Keratinocyte (primary cell): ENCODE measurements around the gene NOS1AP. TPM values are rescaled to one million over a fixed set of nuclear protein-coding genes. Genes with fewer than 3 reads are reported as not detected.

ENCODE experiments used
- DNase-seq: peaks from one replicate; pipeline ENCODE4 v3.0.0-alpha.2; 2011; ENCODE audit warnings: low read depth, missing footprints, low spot score
- FAIRE-seq: peaks from 2 replicates; lab custom pipeline; 2011; peaks lifted over from hg19 to GRCh38; lab: Jason Lieb, UNC
- H2AFZ ChIP-seq: 2 replicates; pipeline ENCODE4 v1.6.0; 2012; ENCODE audit warnings: low read length, control low read depth, inconsistent platforms; ENCODE audit not compliant: control insufficient read depth
- H3K27ac ChIP-seq: 2 replicates; pipeline ENCODE4 v1.5.1; 2011; ENCODE audit warnings: low read length; ENCODE audit not compliant: control insufficient read depth, insufficient read depth
- H3K27me3 ChIP-seq: 3 replicates; pipeline ENCODE4 v1.6.0; 2011; ENCODE audit warnings: low read length; ENCODE audit not compliant: control insufficient read depth, insufficient read depth; ENCODE audit errors: extremely low read depth
- H3K36me3 ChIP-seq, 2 experiments: 2 replicates in 1 of 2; 3 replicates in 1 of 2; pipeline ENCODE4 v1.5.1; 2011; ENCODE audit warnings: low read length in 2 of 2, mild to moderate bottlenecking in 1 of 2; ENCODE audit not compliant: control insufficient read depth in 2 of 2, insufficient read depth in 2 of 2; ENCODE audit errors: extremely low read depth in 1 of 2
- H3K4me1 ChIP-seq: 3 replicates; pipeline ENCODE4 v1.5.1; 2011; ENCODE audit warnings: low read length; ENCODE audit not compliant: control insufficient read depth, insufficient read depth; ENCODE audit errors: extremely low read depth
- H3K4me2 ChIP-seq: 3 replicates; pipeline ENCODE4 v1.6.0; 2011; ENCODE audit warnings: low read depth, low read length; ENCODE audit not compliant: control insufficient read depth, insufficient read depth; ENCODE audit errors: extremely low read depth
- H3K4me3 ChIP-seq, 3 experiments: fragments of 200-600 bp in 1 of 3; sonication (generic) in 1 of 3; 2 replicates in 2 of 3; 3 replicates in 1 of 3; pipeline ENCODE4 v1.5.1; 2011 to 2016; ENCODE audit warnings: low read length in 3 of 3, mild to moderate bottlenecking in 3 of 3, control low read depth in 2 of 3, inconsistent platforms in 1 of 3, low read depth in 1 of 3, mixed read lengths in 1 of 3, mixed run types in 1 of 3, moderate library complexity in 1 of 3; ENCODE audit not compliant: control insufficient read depth in 2 of 3, insufficient read depth in 2 of 3; ENCODE audit errors: extremely low read depth in 1 of 3
- H3K79me2 ChIP-seq: 2 replicates; pipeline ENCODE4 v1.6.0; 2012; ENCODE audit warnings: low read length; ENCODE audit not compliant: control insufficient read depth, insufficient read depth
- H3K9ac ChIP-seq: 3 replicates; pipeline ENCODE4 v1.6.0; 2011; ENCODE audit warnings: low read length; ENCODE audit not compliant: control insufficient read depth, insufficient read depth; ENCODE audit errors: extremely low read depth
- H3K9me1 ChIP-seq: 3 replicates; pipeline ENCODE4 v1.6.0; 2011; ENCODE audit warnings: low read length; ENCODE audit not compliant: control insufficient read depth, insufficient read depth; ENCODE audit errors: extremely low read depth
- H3K9me3 ChIP-seq: 2 replicates; pipeline ENCODE4 v1.5.1; 2012; ENCODE audit warnings: low read depth, low read length; ENCODE audit not compliant: control insufficient read depth
- H4K20me1 ChIP-seq: 3 replicates; pipeline ENCODE4 v1.6.0; 2011; ENCODE audit warnings: low read length; ENCODE audit not compliant: control insufficient read depth, insufficient read depth; ENCODE audit errors: extremely low read depth
- EZH2 ChIP-seq: IDR thresholded peaks from one replicate; pipeline ENCODE4 v1.6.1; 2012; ENCODE audit warnings: inconsistent platforms, mild to moderate bottlenecking, low read length, moderate library complexity
- dilution Hi-C: fragments of 300-500 bp; cut with MboI; formaldehyde crosslinking; loops from one replicate; pipeline ENCODE4 v1.7.0; 2020; ENCODE audit warnings: low sequenced_read_pairs; ENCODE audit not compliant: extremely low pct_ligation_motif_present
- polyA plus RNA-seq, 5 experiments: library from polyadenylated mRNA; depleted of rRNA in 3 of 5; stranded (reverse) in 3 of 5; stranded (forward) in 1 of 5; unstranded in 1 of 5; fragments of >200 nt; gene quantifications; 1 replicate in 1 of 5; 2 replicates in 3 of 5; 3 replicates in 1 of 5; pipeline versions ENCODE4 v1.2.1 to v1.2.3, GENCODE V29; 2011 to 2012; ENCODE audit warnings: missing spikeins in 2 of 5, low read depth in 1 of 5, low replicate concordance in 1 of 5
- TF ChIP-seq, protein P1 (sequence below), 3 experiments: IDR thresholded peaks in 1 of 3; conservative IDR thresholded peaks in 1 of 3; optimal IDR thresholded peaks in 1 of 3; 2 replicates in 2 of 3; 3 replicates in 1 of 3; pipeline versions ENCODE3 to v1.5.1; 2011; ENCODE audit warnings: low read length in 3 of 3, mild to moderate bottlenecking in 3 of 3, moderate library complexity in 2 of 3, control low read depth in 1 of 3, inconsistent platforms in 1 of 3; ENCODE audit not compliant: insufficient read depth in 2 of 3; ENCODE audit errors: extremely low read depth in 1 of 3

NOS1AP gene
- polyA plus RNA-seq, 1 donor (not counting 4 experiments of a cell fraction or from before 2014, with no cell fraction given) = not detected

DNA sequence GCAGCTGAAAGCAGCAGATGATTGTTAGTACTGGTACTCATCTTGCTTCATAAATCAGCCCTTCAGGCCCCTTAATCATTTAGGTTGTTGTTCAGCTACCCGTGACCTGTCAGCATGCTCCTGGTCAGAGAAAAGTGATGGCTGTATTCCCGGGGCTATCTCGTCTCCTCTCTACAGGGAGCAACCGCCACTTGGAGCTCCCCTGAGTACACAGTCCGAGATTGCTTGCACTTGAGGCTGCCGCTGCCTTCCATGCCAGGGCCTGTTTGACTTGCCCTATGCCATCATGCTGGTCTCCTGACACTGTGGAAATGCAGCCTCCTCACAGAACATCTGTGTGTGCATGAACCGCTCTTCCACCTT, 209.6 kb downstream of the NOS1AP start:
- no peaks in the 10 kb centered on the region for H3K9me1 ChIP-seq
- no peaks in the 10 kb centered on the region for H3K9me3 ChIP-seq
- dilution Hi-C loops = no loop called here
- H3K79me2 ChIP-seq = no peaks in the 10 kb centered on the region
- H3K27me3 ChIP-seq = no peaks in the 10 kb centered on the region
- no peak for DNase-seq
- no peak for TF ChIP-seq EZH2
- no peak overlapping the region for H3K27ac ChIP-seq
- no peak overlapping the region for H3K4me2 ChIP-seq
- no peaks in the 10 kb centered on the region for H3K4me1 ChIP-seq
- no peaks in the 10 kb centered on the region for H4K20me1 ChIP-seq
- H3K36me3 ChIP-seq = no peaks in the 10 kb centered on the region
- H3K4me3 ChIP-seq = no peak overlapping the region
- no peak for FAIRE-seq
- no peak overlapping the region for H2AFZ ChIP-seq
- no peak overlapping the region for H3K9ac ChIP-seq

DNA sequence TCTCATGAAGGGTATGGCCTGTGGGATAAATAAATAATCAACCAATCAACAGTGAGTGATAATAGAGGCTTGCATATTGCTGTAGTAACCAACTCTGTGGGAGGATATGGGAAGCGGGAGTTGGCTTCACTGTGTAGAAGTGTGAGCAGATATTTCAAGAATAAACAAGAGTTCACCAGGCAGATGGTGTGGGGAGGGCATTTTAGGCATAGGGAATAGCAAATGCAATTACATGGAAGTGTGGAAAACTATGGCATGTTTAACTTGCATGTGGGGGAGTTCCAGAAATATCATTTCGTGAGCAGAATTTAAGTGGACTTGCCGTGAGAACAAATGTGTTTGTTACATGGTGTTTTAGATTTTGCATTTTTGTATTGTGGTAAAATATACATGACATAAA, 211.9 kb downstream of the NOS1AP start:
- Histone ChIP-seq H3K27me3 (no peaks in the 10 kb centered on the region), H4K20me1 (no peaks in the 10 kb centered on the region), H2AFZ (no peak overlapping the region), H3K9me1 (no peaks in the 10 kb centered on the region), H3K36me3 (no peaks in the 10 kb centered on the region), H3K9ac (no peak overlapping the region), H3K9me3 (no peaks in the 10 kb centered on the region), H3K4me1 (peaks cover 9% of the 10 kb centered on the region), H3K27ac (no peak overlapping the region), H3K4me2 (no peak overlapping the region), H3K79me2 (no peaks in the 10 kb centered on the region), H3K4me3 (no peak overlapping the region)
- no peak for TF ChIP-seq EZH2
- FAIRE-seq (no peak), DNase-seq (no peak)
- dilution Hi-C loops = no loop called here

DNA sequence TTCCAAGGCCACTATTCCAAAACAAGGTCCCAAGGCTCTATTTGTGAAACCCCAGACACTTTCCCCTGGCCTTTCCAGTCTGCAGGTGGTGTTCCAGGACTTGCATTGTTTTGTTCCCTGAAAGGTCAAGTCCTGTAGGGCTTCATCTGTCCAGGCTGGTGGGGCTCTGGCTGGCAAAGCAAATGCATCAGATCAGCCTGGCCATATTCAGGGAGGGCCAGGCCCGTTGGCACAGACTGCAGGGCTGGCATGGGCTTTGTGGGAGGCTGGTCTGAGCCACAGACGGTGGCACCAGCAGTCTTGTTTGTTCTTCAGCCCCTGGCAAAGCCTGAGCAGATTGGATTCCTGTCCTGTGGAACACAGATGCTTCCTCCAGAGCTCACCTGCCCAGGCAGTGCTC, 214.2 kb downstream of the NOS1AP start:
- H3K79me2 ChIP-seq = no peaks in the 10 kb centered on the region
- H3K9me1 ChIP-seq = no peaks in the 10 kb centered on the region
- TF ChIP-seq, protein P1, sequence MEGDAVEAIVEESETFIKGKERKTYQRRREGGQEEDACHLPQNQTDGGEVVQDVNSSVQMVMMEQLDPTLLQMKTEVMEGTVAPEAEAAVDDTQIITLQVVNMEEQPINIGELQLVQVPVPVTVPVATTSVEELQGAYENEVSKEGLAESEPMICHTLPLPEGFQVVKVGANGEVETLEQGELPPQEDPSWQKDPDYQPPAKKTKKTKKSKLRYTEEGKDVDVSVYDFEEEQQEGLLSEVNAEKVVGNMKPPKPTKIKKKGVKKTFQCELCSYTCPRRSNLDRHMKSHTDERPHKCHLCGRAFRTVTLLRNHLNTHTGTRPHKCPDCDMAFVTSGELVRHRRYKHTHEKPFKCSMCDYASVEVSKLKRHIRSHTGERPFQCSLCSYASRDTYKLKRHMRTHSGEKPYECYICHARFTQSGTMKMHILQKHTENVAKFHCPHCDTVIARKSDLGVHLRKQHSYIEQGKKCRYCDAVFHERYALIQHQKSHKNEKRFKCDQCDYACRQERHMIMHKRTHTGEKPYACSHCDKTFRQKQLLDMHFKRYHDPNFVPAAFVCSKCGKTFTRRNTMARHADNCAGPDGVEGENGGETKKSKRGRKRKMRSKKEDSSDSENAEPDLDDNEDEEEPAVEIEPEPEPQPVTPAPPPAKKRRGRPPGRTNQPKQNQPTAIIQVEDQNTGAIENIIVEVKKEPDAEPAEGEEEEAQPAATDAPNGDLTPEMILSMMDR (optimal IDR thresholded peaks at IDR 0.05 in 1 of 3, IDR thresholded peaks at IDR 0.05 in 1 of 3, conservative IDR thresholded peaks at IDR 0.05 in 1 of 3; ENCODE audit: extremely low read depth in 1 of 3, insufficient read depth in 2 of 3, low read length in 3 of 3) = no peak
- TF ChIP-seq EZH2 = no peak
- H4K20me1 ChIP-seq = no peaks in the 10 kb centered on the region
- H3K9ac ChIP-seq = no peak overlapping the region
- no peak overlapping the region for H3K4me2 ChIP-seq
- no peak overlapping the region for H3K27ac ChIP-seq
- H2AFZ ChIP-seq = no peak overlapping the region
- H3K9me3 ChIP-seq = no peaks in the 10 kb centered on the region
- no peaks in the 10 kb centered on the region for H3K36me3 ChIP-seq
- H3K4me1 ChIP-seq = peaks cover 9% of the 10 kb centered on the region
- no peak overlapping the region for H3K4me3 ChIP-seq
- DNase-seq (no peak), FAIRE-seq (no peak)
- H3K27me3 ChIP-seq = no peaks in the 10 kb centered on the region
- dilution Hi-C loops = no loop called here
